ENCODE measurements around the gene UBE2D3.

Gene UBE2D3

GRCh38 chr4:102779204-102779603 is 48.1 kb downstream of the UBE2D3 start:
- no peaks in the 10 kb centered on the region for H3K9me3 ChIP-seq (ENCODE audit: control insufficient read depth in 1 of 2, low read length in 2 of 2)
- H3K4me3 ChIP-seq (ENCODE audit: low read depth in 1 of 2, low read length in 2 of 2) = peak overlapping the region in 1 of 2 donors; percentile 2
- H3K27me3 ChIP-seq (ENCODE audit: control insufficient read depth in 1 of 2, insufficient read depth in 2 of 2, low read length in 2 of 2) = no peaks in the 10 kb centered on the region
- no peak overlapping the region for H3K9ac ChIP-seq (ENCODE audit: low read depth in 1 of 2, low read length in 2 of 2)
- H3K27ac ChIP-seq (ENCODE audit: low read depth, low read length) = no peak overlapping the region
- peaks cover 0 to 9% of the 10 kb centered on the region in 2 donors for H3K4me1 ChIP-seq (ENCODE audit: control insufficient read depth in 1 of 2, insufficient read depth in 2 of 2, low read length in 2 of 2)
- H3K36me3 ChIP-seq (ENCODE audit: control insufficient read depth in 1 of 2, insufficient read depth in 2 of 2, low read length in 2 of 2) = no peaks in the 10 kb centered on the region

- Histone ChIP-seq H3K36me3 (ENCODE audit: control insufficient read depth in 1 of 2, insufficient read depth in 2 of 2, low read length in 2 of 2) (no peaks in the 10 kb centered on the region), H3K9me3 (ENCODE audit: control insufficient read depth in 1 of 2, low read length in 2 of 2) (no peaks in the 10 kb centered on the region), H3K27ac (ENCODE audit: low read depth, low read length) (no peak overlapping the region), H3K27me3 (ENCODE audit: control insufficient read depth in 1 of 2, insufficient read depth in 2 of 2, low read length in 2 of 2) (no peaks in the 10 kb centered on the region), H3K4me1 (ENCODE audit: control insufficient read depth in 1 of 2, insufficient read depth in 2 of 2, low read length in 2 of 2) (peaks cover 0 to 9% of the 10 kb centered on the region in 2 donors), H3K4me3 (ENCODE audit: low read depth in 1 of 2, low read length in 2 of 2) (peak overlapping the region; percentile 2 to 19), H3K9ac (ENCODE audit: low read depth in 1 of 2, low read length in 2 of 2) (no peak overlapping the region)
Measured at GRCh38 chr4:102778720-102779119, 48.6 kb downstream of the UBE2D3 start.

- H3K27me3 ChIP-seq (ENCODE audit: control insufficient read depth in 1 of 2, insufficient read depth in 2 of 2, low read length in 2 of 2) = no peaks in the 10 kb centered on the region
- H3K36me3 ChIP-seq (ENCODE audit: control insufficient read depth in 1 of 2, insufficient read depth in 2 of 2, low read length in 2 of 2) = no peaks in the 10 kb centered on the region
- H3K27ac ChIP-seq (ENCODE audit: low read depth, low read length) = no peak overlapping the region
- H3K9ac ChIP-seq (ENCODE audit: low read depth in 1 of 2, low read length in 2 of 2) = no peak overlapping the region
- peaks cover 0 to 9% of the 10 kb centered on the region in 2 donors for H3K4me1 ChIP-seq (ENCODE audit: control insufficient read depth in 1 of 2, insufficient read depth in 2 of 2, low read length in 2 of 2)
- no peaks in the 10 kb centered on the region for H3K9me3 ChIP-seq (ENCODE audit: control insufficient read depth in 1 of 2, low read length in 2 of 2)
- no peak overlapping the region for H3K4me3 ChIP-seq (ENCODE audit: low read depth in 1 of 2, low read length in 2 of 2)
Measured at GRCh38 chr4:102775805-102776204, 51.5 kb downstream of the UBE2D3 start.

GRCh38 chr4:102774254-102774653 is 53.1 kb downstream of the UBE2D3 start:
- Histone ChIP-seq H3K4me1 (ENCODE audit: control insufficient read depth in 1 of 2, insufficient read depth in 2 of 2, low read length in 2 of 2) (peaks cover 0 to 9% of the 10 kb centered on the region in 2 donors), H3K27me3 (ENCODE audit: control insufficient read depth in 1 of 2, insufficient read depth in 2 of 2, low read length in 2 of 2) (no peaks in the 10 kb centered on the region), H3K9ac (ENCODE audit: low read depth in 1 of 2, low read length in 2 of 2) (no peak overlapping the region), H3K36me3 (ENCODE audit: control insufficient read depth in 1 of 2, insufficient read depth in 2 of 2, low read length in 2 of 2) (no peaks in the 10 kb centered on the region), H3K4me3 (ENCODE audit: low read depth in 1 of 2, low read length in 2 of 2) (no peak overlapping the region), H3K27ac (ENCODE audit: low read depth, low read length) (no peak overlapping the region), H3K9me3 (ENCODE audit: control insufficient read depth in 1 of 2, low read length in 2 of 2) (no peaks in the 10 kb centered on the region)

GRCh38 chr4:102772738-102773340 is 54.5 kb downstream of the UBE2D3 start:
- H3K27me3 ChIP-seq (ENCODE audit: control insufficient read depth in 1 of 2, insufficient read depth in 2 of 2, low read length in 2 of 2) = no peaks in the 10 kb centered on the region
- no peaks in the 10 kb centered on the region for H3K9me3 ChIP-seq (ENCODE audit: control insufficient read depth in 1 of 2, low read length in 2 of 2)
- H3K36me3 ChIP-seq (ENCODE audit: control insufficient read depth in 1 of 2, insufficient read depth in 2 of 2, low read length in 2 of 2) = no peaks in the 10 kb centered on the region
- H3K4me3 ChIP-seq (ENCODE audit: low read depth in 1 of 2, low read length in 2 of 2) = no peak overlapping the region
- H3K27ac ChIP-seq (ENCODE audit: low read depth, low read length) = no peak overlapping the region
- H3K9ac ChIP-seq (ENCODE audit: low read depth in 1 of 2, low read length in 2 of 2) = no peak overlapping the region
- no peaks in the 10 kb centered on the region for H3K4me1 ChIP-seq (ENCODE audit: control insufficient read depth in 1 of 2, insufficient read depth in 2 of 2, low read length in 2 of 2)

- Histone ChIP-seq H3K27ac (ENCODE audit: low read depth, low read length) (no peak overlapping the region), H3K9me3 (ENCODE audit: control insufficient read depth in 1 of 2, low read length in 2 of 2) (no peaks in the 10 kb centered on the region), H3K36me3 (ENCODE audit: control insufficient read depth in 1 of 2, insufficient read depth in 2 of 2, low read length in 2 of 2) (no peaks in the 10 kb centered on the region), H3K4me1 (ENCODE audit: control insufficient read depth in 1 of 2, insufficient read depth in 2 of 2, low read length in 2 of 2) (peaks cover 7 to 12% of the 10 kb centered on the region in 2 donors), H3K27me3 (ENCODE audit: control insufficient read depth in 1 of 2, insufficient read depth in 2 of 2, low read length in 2 of 2) (no peaks in the 10 kb centered on the region), H3K4me3 (ENCODE audit: low read depth in 1 of 2, low read length in 2 of 2) (no peak overlapping the region), H3K9ac (ENCODE audit: low read depth in 1 of 2, low read length in 2 of 2) (no peak overlapping the region)
Measured at GRCh38 chr4:102764901-102765300, 62.5 kb downstream of the UBE2D3 start.

- Histone ChIP-seq H3K4me3 (ENCODE audit: low read depth in 1 of 2, low read length in 2 of 2) (peak overlapping the region; percentile 95 to 98), H3K36me3 (ENCODE audit: control insufficient read depth in 1 of 2, insufficient read depth in 2 of 2, low read length in 2 of 2) (no peaks in the 10 kb centered on the region), H3K4me1 (ENCODE audit: control insufficient read depth in 1 of 2, insufficient read depth in 2 of 2, low read length in 2 of 2) (peaks cover 22 to 30% of the 10 kb centered on the region in 2 donors), H3K27ac (ENCODE audit: low read depth, low read length) (no peak overlapping the region), H3K9me3 (ENCODE audit: control insufficient read depth in 1 of 2, low read length in 2 of 2) (no peaks in the 10 kb centered on the region), H3K27me3 (ENCODE audit: control insufficient read depth in 1 of 2, insufficient read depth in 2 of 2, low read length in 2 of 2) (no peaks in the 10 kb centered on the region), H3K9ac (ENCODE audit: low read depth in 1 of 2, low read length in 2 of 2) (peak overlapping the region in 1 of 2 donors; percentile 95)
Measured at GRCh38 chr4:102761906-102762305, 65.4 kb downstream of the UBE2D3 start.

GRCh38 chr4:102761296-102761701 is 66.1 kb downstream of the UBE2D3 start:
- H3K9ac ChIP-seq (ENCODE audit: low read depth in 1 of 2, low read length in 2 of 2) = peak overlapping the region; percentile 79 to 95

GRCh38 chr4:102760645-102761295 is 66.6 kb downstream of the UBE2D3 start, which contains the start of gene MANBA:
Gene MANBA, minus strand, starts transcription at chr4:102760968. Its CDS starts 74 bp downstream, at chr4:102760894.
- no peaks in the 10 kb centered on the region for H3K36me3 ChIP-seq (ENCODE audit: control insufficient read depth in 1 of 2, insufficient read depth in 2 of 2, low read length in 2 of 2)

More at GRCh38 chr4:102761296-102761701, 66.1 kb downstream of the UBE2D3 start:
- Histone ChIP-seq H3K36me3 (ENCODE audit: control insufficient read depth in 1 of 2, insufficient read depth in 2 of 2, low read length in 2 of 2) (no peaks in the 10 kb centered on the region), H3K4me3 (ENCODE audit: low read depth in 1 of 2, low read length in 2 of 2) (peak overlapping the region; percentile 95 to 98), H3K27ac (ENCODE audit: low read depth, low read length) (no peak overlapping the region), H3K4me1 (ENCODE audit: control insufficient read depth in 1 of 2, insufficient read depth in 2 of 2, low read length in 2 of 2) (peaks cover 22 to 30% of the 10 kb centered on the region in 2 donors), H3K9me3 (ENCODE audit: control insufficient read depth in 1 of 2, low read length in 2 of 2) (no peaks in the 10 kb centered on the region), H3K27me3 (ENCODE audit: control insufficient read depth in 1 of 2, insufficient read depth in 2 of 2, low read length in 2 of 2) (no peaks in the 10 kb centered on the region)

GRCh38 chr4:102759831-102760644 is 67.3 kb downstream of the UBE2D3 start:
- H3K27ac ChIP-seq (ENCODE audit: low read depth, low read length) = peak overlapping the region; percentile 83
- no peaks in the 10 kb centered on the region for H3K9me3 ChIP-seq (ENCODE audit: control insufficient read depth in 1 of 2, low read length in 2 of 2)
- no peaks in the 10 kb centered on the region for H3K27me3 ChIP-seq (ENCODE audit: control insufficient read depth in 1 of 2, insufficient read depth in 2 of 2, low read length in 2 of 2)
- H3K4me1 ChIP-seq (ENCODE audit: control insufficient read depth in 1 of 2, insufficient read depth in 2 of 2, low read length in 2 of 2) = peaks cover 22 to 30% of the 10 kb centered on the region in 2 donors
- H3K9ac ChIP-seq (ENCODE audit: low read depth in 1 of 2, low read length in 2 of 2) = peak overlapping the region; percentile 79 to 95
- no peaks in the 10 kb centered on the region for H3K36me3 ChIP-seq (ENCODE audit: control insufficient read depth in 1 of 2, insufficient read depth in 2 of 2, low read length in 2 of 2)
- H3K4me3 ChIP-seq (ENCODE audit: low read depth in 1 of 2, low read length in 2 of 2) = peak overlapping the region; percentile 95 to 98

More at GRCh38 chr4:102760645-102761295, 66.6 kb downstream of the UBE2D3 start, which contains the start of gene MANBA:
- H3K27ac ChIP-seq (ENCODE audit: low read depth, low read length) = peak within 1 kb of the TSS; percentile 83
- peak within 1 kb of the TSS; percentile 95 to 98 for H3K4me3 ChIP-seq (ENCODE audit: low read depth in 1 of 2, low read length in 2 of 2)
- H3K9me3 ChIP-seq (ENCODE audit: control insufficient read depth in 1 of 2, low read length in 2 of 2) = no peaks in the 10 kb centered on the region
- peaks cover 22 to 30% of the 10 kb centered on the region in 2 donors for H3K4me1 ChIP-seq (ENCODE audit: control insufficient read depth in 1 of 2, insufficient read depth in 2 of 2, low read length in 2 of 2)
- H3K9ac ChIP-seq (ENCODE audit: low read depth in 1 of 2, low read length in 2 of 2) = peak within 1 kb of the TSS; percentile 79 to 95
- H3K27me3 ChIP-seq (ENCODE audit: control insufficient read depth in 1 of 2, insufficient read depth in 2 of 2, low read length in 2 of 2) = no peaks in the 10 kb centered on the region

All from duodenal mucosa (tissue), 2 donors.